ENCODE data around the gene RAB18.

- TF ChIP-seq CTCF (IDR thresholded peaks at IDR 0.05; ENCODE audit: low read depth, low read length): no peak
- no peak for TF ChIP-seq EZH2phosphoT487 (IDR thresholded peaks at IDR 0.05; ENCODE audit: low read depth)
Measured at GRCh38 chr10:27547482-27547881, 43.4 kb downstream of the RAB18 start.

Measured in OCI-LY3 (cell line).